Large intestine (tissue), 3 donors: ENCODE measurements around the gene FAM222B. TPM values are rescaled to one million over a fixed set of nuclear protein-coding genes. Genes with fewer than 3 reads are reported as not detected.

ENCODE experiments used
- DNase-seq, 2 donors: peaks; one replicate each; pipeline versions ENCODE4 v3.0.0 to v3.0.0-alpha.2; 2013
- H3K27ac ChIP-seq: one replicate; pipeline ENCODE4 v1.5.1; 2013; ENCODE audit warnings: low read length
- H3K27me3 ChIP-seq: 2 replicates; pipeline ENCODE4 v1.6.1; 2013; ENCODE audit warnings: low read length; ENCODE audit not compliant: control insufficient read depth, insufficient read depth
- H3K36me3 ChIP-seq: 2 replicates; pipeline ENCODE4 v1.6.1; 2013; ENCODE audit warnings: low read length; ENCODE audit not compliant: control insufficient read depth, insufficient read depth
- H3K4me1 ChIP-seq: one replicate; pipeline ENCODE4 v1.6.1; 2013; ENCODE audit warnings: low read length; ENCODE audit not compliant: control insufficient read depth, insufficient read depth
- H3K4me3 ChIP-seq: one replicate; pipeline ENCODE4 v1.5.1; 2013; ENCODE audit warnings: low read length
- H3K9me3 ChIP-seq: one replicate; pipeline ENCODE4 v1.6.1; 2013; ENCODE audit warnings: mild to moderate bottlenecking, low read depth, low read length, moderate library complexity; ENCODE audit not compliant: control insufficient read depth
- WGBS: methylation state at CpG from one replicate; pipeline ENCODE4 v1.1.5; 2013; ENCODE audit warnings: low lambda C conversion rate; ENCODE audit not compliant: insufficient coverage; 5-methylcytosine and 5-hydroxymethylcytosine counted together
- polyA plus RNA-seq: library from polyadenylated mRNA; unstranded; fragments of 120-200 nt; gene quantifications from one replicate; pipeline ENCODE4 v1.2.1, GENCODE V29; 2013

Gene FAM222B
- polyA plus RNA-seq, 1 donor, result 24.0 TPM

DNA sequence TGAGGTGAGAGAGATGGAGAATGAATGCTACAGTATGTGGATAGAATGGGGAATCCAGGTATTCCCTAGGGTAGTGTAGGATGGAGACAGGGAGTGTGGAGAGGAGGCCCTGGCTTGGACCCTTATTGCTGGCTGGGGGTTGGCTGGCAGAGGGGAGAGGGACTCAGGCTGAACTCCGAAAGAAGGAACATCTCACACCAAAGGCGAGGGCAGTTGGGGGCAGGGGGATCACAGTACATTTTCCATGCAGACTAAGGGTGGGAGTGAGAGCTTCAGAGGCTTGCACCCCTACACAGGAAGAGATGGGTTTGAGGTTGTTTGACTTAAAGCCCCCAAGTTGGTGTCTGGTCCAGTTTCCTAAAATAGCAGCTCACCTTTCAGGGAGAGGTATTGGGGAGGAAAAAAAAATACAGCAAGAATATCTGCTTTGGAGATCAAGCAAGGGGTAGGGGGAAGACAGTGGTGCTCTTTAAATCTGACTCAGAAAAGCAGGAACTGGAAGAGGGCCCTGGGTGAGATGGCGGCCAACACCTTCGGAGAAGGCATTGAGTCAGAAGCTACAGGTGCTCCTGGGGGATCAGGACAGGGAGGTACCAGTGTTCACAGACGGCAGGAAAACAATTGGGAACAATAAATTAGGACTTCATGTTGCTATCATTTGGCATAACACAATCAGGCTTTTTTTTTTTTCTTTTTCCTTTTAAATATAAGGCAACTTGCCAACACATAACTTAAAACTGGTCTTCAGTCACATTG is 86.4 kb downstream of the FAM222B start:
- no peak for DNase-seq
- H3K27me3 ChIP-seq, result no peaks in the 10 kb centered on the region
- H3K4me1 ChIP-seq, result no peaks in the 10 kb centered on the region
- H3K27ac ChIP-seq, result no peak overlapping the region
- no peaks in the 10 kb centered on the region for H3K9me3 ChIP-seq
- peaks cover 49% of the 10 kb centered on the region for H3K36me3 ChIP-seq
- H3K4me3 ChIP-seq, result no peak overlapping the region
- WGBS, result 80% methylated on average over 3 of the region's 5 CpGs

DNA sequence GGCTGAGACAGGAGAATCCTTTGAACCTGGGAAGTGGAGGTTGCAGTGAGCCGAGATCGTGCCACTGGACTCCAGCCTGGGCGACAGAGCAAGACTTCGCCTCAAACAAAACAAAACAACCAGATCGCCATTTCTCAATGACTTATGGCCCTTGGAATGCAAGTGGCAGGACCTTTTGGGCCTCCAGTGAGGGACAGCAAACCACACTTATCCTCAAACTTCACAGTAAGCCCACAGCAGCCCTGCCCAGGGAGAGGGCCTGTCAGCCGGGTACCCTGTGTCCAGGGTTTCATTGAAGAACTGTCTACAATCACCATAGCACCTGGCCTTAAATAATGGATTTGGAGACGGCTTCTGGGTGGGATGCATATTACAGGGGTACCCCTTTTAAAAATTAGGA is 87.1 kb downstream of the FAM222B start:
- H3K4me1 ChIP-seq, result peaks cover 3% of the 10 kb centered on the region
- DNase-seq, result no peak
- no CpG with 5 or more reads among the region's 7 CpGs for WGBS
- H3K9me3 ChIP-seq, result no peaks in the 10 kb centered on the region
- no peak overlapping the region for H3K4me3 ChIP-seq
- peaks cover 49% of the 10 kb centered on the region for H3K36me3 ChIP-seq
- H3K27me3 ChIP-seq, result no peaks in the 10 kb centered on the region
- H3K27ac ChIP-seq, result no peak overlapping the region

- no peaks in the 10 kb centered on the region for H3K9me3 ChIP-seq
- H3K4me3 ChIP-seq, result no peak overlapping the region
- no peak for DNase-seq
- no peaks in the 10 kb centered on the region for H3K27me3 ChIP-seq
- no peak overlapping the region for H3K27ac ChIP-seq
- H3K36me3 ChIP-seq, result peaks cover 54% of the 10 kb centered on the region
- peaks cover 20% of the 10 kb centered on the region for H3K4me1 ChIP-seq
- WGBS, result no CpG with 5 or more reads among the region's 10 CpGs
Measured at GRCh38 chr17:28751600-28752366, 90.8 kb downstream of the FAM222B start.

DNA sequence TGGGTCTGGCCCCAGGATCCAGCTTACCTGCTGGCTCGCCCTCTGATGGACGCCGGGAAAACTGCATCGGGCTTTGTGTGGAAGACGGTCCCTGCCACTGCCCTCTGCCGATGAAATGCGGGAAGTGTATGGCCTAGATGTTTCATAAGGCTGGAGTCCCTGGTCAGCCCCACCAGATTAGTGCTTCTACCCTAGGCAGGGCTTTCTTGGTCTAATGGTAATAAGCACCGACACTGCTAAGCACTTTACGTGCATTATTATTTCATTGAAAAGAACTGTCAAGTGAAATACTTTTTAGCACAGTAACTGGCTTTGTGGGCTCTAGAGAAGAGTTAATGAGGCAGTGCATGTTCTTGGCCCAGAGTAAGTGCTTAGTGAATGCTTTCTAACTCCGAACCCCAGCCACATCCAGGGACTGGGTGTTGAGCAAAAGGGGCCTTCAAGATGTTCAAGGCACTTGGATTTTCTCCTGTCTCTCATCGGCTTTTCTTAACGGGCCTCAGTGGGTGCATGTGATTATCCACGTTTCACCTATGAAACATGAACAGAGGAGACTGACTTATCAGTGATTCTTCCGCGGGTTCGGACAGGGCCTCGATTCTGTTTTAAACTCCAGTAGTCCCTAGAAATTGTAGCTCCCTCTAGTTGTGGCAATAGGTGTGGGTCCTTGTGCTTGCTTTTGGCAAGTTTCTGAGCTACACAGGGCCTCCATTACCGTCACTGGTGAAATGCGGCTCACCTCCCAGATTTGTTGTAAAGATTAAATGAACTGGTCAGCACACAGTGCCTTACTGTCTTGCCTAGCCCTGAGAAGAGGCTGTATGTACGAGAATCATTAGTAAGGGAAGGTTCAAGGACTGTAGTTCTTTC is 92.2 kb downstream of the FAM222B start:
- Histone ChIP-seq H3K36me3 (peaks cover 58% of the 10 kb centered on the region), H3K4me1 (peaks cover 33% of the 10 kb centered on the region), H3K27me3 (no peaks in the 10 kb centered on the region), H3K9me3 (no peaks in the 10 kb centered on the region), H3K4me3 (no peak overlapping the region), H3K27ac (peak overlapping the region; percentile 38)
- 67% methylated on average over 1 of the region's 20 CpGs for WGBS
- DNase-seq, result peak; percentile 85 to 87

DNA sequence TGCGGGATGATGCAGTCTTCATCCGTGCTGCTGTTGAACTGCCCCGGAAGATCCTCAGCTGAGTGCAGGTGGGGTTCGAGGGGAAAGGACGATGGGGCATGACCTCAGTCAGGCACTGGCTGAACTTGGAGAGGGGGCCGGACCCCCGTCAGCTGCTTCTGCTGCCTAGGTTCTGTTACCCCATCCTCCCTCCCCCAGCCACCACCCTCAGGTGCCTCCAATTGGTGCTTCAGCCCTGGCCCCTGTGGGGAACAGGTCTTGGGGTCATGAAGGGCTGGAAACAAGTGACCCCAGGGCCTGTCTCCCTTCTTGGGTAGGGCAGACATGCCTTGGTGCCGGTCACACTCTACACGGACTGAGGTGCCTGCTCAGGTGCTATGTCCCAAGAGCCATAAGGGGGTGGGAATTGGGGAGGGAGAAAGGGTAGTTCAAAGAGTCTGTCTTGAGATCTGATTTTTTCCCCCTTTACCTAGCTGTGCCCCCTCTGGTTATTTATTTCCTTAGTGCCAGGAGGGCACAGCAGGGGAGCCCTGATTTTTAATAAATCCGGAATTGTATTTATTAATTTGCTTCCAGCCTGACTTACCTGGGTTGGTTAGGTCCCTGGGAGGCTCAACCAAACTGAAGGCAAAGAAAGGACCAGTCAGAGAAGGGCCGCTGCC is 92.9 kb downstream of the FAM222B start:
- Histone ChIP-seq H3K4me3 (no peak overlapping the region), H3K27me3 (no peaks in the 10 kb centered on the region), H3K4me1 (peaks cover 33% of the 10 kb centered on the region), H3K36me3 (peaks cover 58% of the 10 kb centered on the region), H3K27ac (peak overlapping the region; percentile 38), H3K9me3 (no peaks in the 10 kb centered on the region)
- WGBS, result no CpG with 5 or more reads among the region's 11 CpGs
- no peak for DNase-seq

DNA sequence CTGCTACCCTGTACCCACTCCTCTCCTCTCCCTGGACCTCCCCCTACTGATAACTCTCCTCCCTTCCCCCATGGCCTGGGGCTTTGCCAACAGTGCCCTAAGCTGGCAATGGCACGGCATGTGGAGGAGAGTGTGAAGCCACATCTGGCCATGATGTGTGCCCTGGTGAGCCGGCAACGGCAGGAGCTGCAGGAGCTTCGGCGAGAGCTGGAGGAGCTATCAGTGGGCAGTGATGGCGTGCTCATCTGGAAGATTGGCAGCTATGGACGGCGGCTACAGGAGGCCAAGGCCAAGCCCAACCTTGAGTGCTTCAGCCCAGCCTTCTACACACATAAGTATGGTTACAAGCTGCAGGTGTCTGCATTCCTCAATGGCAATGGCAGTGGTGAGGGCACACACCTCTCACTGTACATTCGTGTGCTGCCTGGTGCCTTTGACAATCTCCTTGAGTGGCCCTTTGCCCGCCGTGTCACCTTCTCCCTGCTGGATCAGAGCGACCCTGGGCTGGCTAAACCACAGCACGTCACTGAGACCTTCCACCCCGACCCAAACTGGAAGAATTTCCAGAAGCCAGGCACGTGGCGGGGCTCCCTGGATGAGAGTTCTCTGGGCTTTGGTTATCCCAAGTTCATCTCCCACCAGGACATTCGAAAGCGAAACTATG is 93.6 kb downstream of the FAM222B start:
- DNase-seq, result no peak
- peaks cover 58% of the 10 kb centered on the region for H3K36me3 ChIP-seq

GRCh38 chr17:28747801-28748750 is 94.5 kb downstream of the FAM222B start:
- H3K4me1 ChIP-seq, result peaks cover 34% of the 10 kb centered on the region
- no peak for DNase-seq
- H3K27me3 ChIP-seq, result no peaks in the 10 kb centered on the region
- no peaks in the 10 kb centered on the region for H3K9me3 ChIP-seq
- H3K4me3 ChIP-seq, result no peak overlapping the region
- H3K27ac ChIP-seq, result no peak overlapping the region
- WGBS, result no CpG with 5 or more reads among the region's 18 CpGs
- H3K36me3 ChIP-seq, result peaks cover 58% of the 10 kb centered on the region

More for the DNA sequence above, 93.6 kb downstream of the FAM222B start:
- Histone ChIP-seq H3K27me3 (no peaks in the 10 kb centered on the region), H3K4me1 (peaks cover 33% of the 10 kb centered on the region), H3K9me3 (no peaks in the 10 kb centered on the region), H3K27ac (no peak overlapping the region), H3K4me3 (no peak overlapping the region)
- no CpG with 5 or more reads among the region's 18 CpGs for WGBS

DNA sequence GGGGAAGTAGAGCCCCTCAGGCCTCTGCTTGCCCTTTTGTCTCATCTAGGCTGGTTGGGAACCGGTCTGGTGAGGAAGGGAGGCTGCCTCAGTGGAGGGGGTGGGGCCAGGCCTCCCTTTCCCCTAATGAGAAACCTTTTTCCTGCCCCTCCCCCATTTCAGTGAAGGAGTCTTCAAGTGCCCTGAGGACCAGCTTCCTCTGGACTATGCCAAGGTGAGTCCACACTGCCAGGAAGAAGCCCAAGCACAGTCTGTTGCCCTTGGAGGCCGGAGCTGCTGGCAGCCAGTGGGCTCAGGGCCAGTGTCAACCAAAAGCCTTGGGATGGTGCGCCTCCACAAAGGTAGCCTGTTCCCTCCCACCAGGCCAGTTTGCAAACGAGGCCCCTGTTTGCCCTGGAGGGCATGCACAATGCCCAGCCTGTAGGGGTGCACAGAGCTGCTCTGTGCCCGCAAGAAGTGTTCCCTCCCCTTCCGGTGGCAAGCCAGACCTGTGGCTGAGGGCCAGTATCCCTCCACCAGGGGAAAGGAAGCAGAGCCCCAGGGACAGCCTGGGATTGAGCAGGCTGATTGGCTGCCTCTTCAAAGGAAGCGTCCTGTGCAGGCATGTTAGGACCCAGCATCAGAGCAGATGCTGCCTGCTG is 95.4 kb downstream of the FAM222B start:
- Histone ChIP-seq H3K4me3 (no peak overlapping the region), H3K36me3 (peaks cover 55% of the 10 kb centered on the region), H3K27ac (peak overlapping the region; percentile 100), H3K9me3 (no peaks in the 10 kb centered on the region), H3K4me1 (peaks cover 42% of the 10 kb centered on the region), H3K27me3 (no peaks in the 10 kb centered on the region)
- no peak for DNase-seq
- WGBS, result no CpG with 5 or more reads among the region's 7 CpGs
